Measurements from ENCODE around the gene CREB3L1.

DNA sequence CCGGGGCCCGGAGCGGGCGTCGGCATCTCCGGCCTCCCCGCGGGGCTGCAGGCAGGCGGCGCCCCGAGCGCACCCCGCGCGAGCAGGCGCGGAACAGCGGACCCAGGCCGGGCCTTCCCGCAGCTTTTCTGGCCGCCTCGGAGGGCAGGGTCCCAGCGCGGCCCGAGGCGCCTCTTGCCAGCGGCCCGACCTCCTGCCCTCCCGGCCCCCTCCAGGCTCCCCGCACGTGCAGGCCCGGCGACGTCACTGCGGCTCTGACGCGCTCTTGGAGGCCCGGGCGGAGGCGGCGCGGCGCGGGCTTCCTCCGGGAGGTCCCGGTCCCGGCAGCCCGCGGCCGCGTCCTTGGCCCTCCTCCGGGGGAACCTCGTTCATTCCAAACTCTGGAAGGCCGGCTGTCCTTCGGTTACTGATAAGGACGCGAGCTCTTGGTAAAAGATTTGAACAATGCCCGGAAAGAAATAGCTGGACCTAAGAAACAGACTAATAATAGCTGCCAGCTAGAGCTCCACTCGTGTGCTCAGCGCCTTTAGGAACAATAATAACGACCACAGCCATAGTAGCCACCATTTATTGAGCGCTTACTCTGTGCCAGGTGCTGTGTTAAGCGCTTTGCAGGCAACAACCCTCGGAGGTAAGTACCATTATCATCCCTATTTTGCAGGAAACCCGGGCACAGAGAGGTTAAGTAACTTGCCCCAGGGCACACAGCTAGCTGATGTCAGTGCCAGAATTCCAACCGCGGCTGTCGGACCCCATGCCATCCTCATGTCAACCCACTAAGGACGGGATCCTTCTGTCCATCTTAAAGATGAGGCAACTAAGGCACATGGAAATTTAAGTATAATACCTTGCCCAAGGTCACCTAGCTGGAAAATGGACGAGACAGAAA lies 39.1 kb upstream of the CREB3L1 start:
- TF ChIP-seq EZH2 (IDR thresholded peaks at IDR 0.05; ENCODE audit: low read length, unreplicated experiment) (no peak), EZH2phosphoT487 (IDR thresholded peaks at IDR 0.05; ENCODE audit: borderline replicate concordance, low read length) (no peak)
- TF ChIP-seq, protein P1, sequence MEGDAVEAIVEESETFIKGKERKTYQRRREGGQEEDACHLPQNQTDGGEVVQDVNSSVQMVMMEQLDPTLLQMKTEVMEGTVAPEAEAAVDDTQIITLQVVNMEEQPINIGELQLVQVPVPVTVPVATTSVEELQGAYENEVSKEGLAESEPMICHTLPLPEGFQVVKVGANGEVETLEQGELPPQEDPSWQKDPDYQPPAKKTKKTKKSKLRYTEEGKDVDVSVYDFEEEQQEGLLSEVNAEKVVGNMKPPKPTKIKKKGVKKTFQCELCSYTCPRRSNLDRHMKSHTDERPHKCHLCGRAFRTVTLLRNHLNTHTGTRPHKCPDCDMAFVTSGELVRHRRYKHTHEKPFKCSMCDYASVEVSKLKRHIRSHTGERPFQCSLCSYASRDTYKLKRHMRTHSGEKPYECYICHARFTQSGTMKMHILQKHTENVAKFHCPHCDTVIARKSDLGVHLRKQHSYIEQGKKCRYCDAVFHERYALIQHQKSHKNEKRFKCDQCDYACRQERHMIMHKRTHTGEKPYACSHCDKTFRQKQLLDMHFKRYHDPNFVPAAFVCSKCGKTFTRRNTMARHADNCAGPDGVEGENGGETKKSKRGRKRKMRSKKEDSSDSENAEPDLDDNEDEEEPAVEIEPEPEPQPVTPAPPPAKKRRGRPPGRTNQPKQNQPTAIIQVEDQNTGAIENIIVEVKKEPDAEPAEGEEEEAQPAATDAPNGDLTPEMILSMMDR (conservative IDR thresholded peaks at IDR 0.05; ENCODE audit: low read depth, low read length), result no peak
